ENCODE results near the gene PEMT.

DNA sequence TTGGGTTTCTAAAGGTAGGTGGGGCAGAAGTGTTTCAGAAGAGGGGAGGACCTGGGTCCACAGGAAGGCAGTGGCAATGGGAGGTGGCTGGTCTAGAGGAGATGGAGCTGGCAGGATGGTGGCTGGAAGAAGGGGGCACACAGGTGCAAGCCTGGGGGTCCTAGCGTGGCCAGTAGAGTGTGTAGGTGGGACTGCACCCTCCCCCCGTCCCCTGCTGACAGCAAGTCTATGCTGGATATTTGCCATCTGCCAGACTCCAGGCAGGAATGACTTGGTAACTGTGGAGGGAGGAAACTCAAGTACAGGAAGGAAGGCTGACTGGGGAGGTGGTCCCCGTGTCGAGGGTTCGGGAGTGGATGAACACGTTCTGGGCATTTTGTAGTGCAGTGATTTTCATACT lies 106.1 kb downstream of the PEMT start:
- TF ChIP-seq, protein P1, sequence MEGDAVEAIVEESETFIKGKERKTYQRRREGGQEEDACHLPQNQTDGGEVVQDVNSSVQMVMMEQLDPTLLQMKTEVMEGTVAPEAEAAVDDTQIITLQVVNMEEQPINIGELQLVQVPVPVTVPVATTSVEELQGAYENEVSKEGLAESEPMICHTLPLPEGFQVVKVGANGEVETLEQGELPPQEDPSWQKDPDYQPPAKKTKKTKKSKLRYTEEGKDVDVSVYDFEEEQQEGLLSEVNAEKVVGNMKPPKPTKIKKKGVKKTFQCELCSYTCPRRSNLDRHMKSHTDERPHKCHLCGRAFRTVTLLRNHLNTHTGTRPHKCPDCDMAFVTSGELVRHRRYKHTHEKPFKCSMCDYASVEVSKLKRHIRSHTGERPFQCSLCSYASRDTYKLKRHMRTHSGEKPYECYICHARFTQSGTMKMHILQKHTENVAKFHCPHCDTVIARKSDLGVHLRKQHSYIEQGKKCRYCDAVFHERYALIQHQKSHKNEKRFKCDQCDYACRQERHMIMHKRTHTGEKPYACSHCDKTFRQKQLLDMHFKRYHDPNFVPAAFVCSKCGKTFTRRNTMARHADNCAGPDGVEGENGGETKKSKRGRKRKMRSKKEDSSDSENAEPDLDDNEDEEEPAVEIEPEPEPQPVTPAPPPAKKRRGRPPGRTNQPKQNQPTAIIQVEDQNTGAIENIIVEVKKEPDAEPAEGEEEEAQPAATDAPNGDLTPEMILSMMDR (IDR thresholded peaks at IDR 0.05), result no peak
- TF ChIP-seq POLR2AphosphoS5 (IDR thresholded peaks at IDR 0.05), result no peak
- no peak for TF ChIP-seq POLR2A (IDR thresholded peaks at IDR 0.05)

Measured in sigmoid colon (tissue), 4 donors.